OCI-LY7 (cell line): ENCODE measurements around the gene CACNA2D1.

Source experiments
- EZH2phosphoT487 ChIP-seq: fragments of 200-600 bp; sonication (generic); IDR thresholded peaks from 2 replicates; pipeline ENCODE4 v1.6.1; 2018; ENCODE audit warnings: low read depth, borderline replicate concordance, mild to moderate bottlenecking, mixed run types, antibody characterized with exemption, low read length, moderate library complexity, mixed read lengths
- TF ChIP-seq, protein P1 (sequence below): fragments of 200-600 bp; sonication (generic); conservative IDR thresholded peaks from 2 replicates; pipeline ENCODE4 v1.5.1; 2014; ENCODE audit warnings: mild to moderate bottlenecking, antibody characterized with exemption, low read length, moderate library complexity, mixed read lengths

DNA sequence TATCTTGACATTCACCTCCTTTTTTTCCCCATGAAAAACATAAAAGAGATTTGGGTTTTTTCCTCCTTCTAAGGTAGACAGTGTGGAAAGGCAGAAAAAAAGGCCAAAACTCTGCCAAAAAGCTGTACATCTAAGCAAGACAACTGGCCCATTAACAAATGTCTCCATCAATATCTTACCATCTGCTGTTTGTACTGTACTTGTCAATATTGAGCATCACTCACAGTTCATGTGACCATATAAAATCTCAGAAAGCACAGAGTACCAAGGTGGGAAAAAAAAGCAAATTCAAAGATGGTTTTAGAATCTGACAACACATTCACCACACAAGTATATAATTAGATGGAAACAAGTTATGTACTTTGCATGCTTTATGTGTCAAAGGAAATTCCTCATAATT is 52.6 kb downstream of the CACNA2D1 start:
- TF ChIP-seq, protein P1, sequence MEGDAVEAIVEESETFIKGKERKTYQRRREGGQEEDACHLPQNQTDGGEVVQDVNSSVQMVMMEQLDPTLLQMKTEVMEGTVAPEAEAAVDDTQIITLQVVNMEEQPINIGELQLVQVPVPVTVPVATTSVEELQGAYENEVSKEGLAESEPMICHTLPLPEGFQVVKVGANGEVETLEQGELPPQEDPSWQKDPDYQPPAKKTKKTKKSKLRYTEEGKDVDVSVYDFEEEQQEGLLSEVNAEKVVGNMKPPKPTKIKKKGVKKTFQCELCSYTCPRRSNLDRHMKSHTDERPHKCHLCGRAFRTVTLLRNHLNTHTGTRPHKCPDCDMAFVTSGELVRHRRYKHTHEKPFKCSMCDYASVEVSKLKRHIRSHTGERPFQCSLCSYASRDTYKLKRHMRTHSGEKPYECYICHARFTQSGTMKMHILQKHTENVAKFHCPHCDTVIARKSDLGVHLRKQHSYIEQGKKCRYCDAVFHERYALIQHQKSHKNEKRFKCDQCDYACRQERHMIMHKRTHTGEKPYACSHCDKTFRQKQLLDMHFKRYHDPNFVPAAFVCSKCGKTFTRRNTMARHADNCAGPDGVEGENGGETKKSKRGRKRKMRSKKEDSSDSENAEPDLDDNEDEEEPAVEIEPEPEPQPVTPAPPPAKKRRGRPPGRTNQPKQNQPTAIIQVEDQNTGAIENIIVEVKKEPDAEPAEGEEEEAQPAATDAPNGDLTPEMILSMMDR: no peak
- no peak for TF ChIP-seq EZH2phosphoT487
